HG03060 (cell line): ENCODE data around the gene LZTS3.
A peak's percentile ranks its signal among the peaks of the same experiment; 100 is the strongest.
"Not testable (repeated sequence)": the region's sequence is repeated elsewhere in the genome, so short reads cannot be mapped to it uniquely, and the experiment has no call there.

Experiments
- ATAC-seq: cut with Tn5 transposase; IDR thresholded peaks from one replicate; pipeline ENCODE4 v1.9.1; 2021; ENCODE audit warnings: low read depth, moderate number of reproducible peaks; ENCODE audit not compliant: unreplicated experiment

Gene LZTS3

GRCh38 chr20:3172933-3173609 lies at the start of gene LZTS3:
LZTS3 (minus strand) TSS chr20:3173549; CDS start chr20:3167163, 6,386 bp downstream.
- no peak for ATAC-seq

GRCh38 chr20:3221398-3222226 lies 48.3 kb upstream of the LZTS3 start:
- ATAC-seq, result no peak

- ATAC-seq, result no peak
Measured at GRCh38 chr20:3218307-3218988, 45.1 kb upstream of the LZTS3 start.

- not testable (repeated sequence) for ATAC-seq
Measured at GRCh38 chr20:3215359-3215917, 42.1 kb upstream of the LZTS3 start.

GRCh38 chr20:3213226-3213625 lies 39.9 kb upstream of the LZTS3 start:
- ATAC-seq, result no peak

- no peak for ATAC-seq
Measured at GRCh38 chr20:3210346-3210745, 37.0 kb upstream of the LZTS3 start.

- ATAC-seq, result no peak
Measured at GRCh38 chr20:3209946-3210317, 36.6 kb upstream of the LZTS3 start.

GRCh38 chr20:3209257-3209945 lies 36.1 kb upstream of the LZTS3 start, which contains the start of gene ITPA:
ITPA (plus strand) TSS chr20:3209498; CDS start chr20:3209552, 54 bp downstream.
- ATAC-seq, result no peak

GRCh38 chr20:3208786-3209256 lies 35.5 kb upstream of the LZTS3 start:
- no peak for ATAC-seq

GRCh38 chr20:3204124-3204794 lies 30.9 kb upstream of the LZTS3 start, which contains the start of gene DDRGK1:
DDRGK1 (minus strand) TSS chr20:3204682; CDS start chr20:3204627, 55 bp downstream.
- ATAC-seq, result peak; percentile 58

GRCh38 chr20:3203315-3204123 lies 30.2 kb upstream of the LZTS3 start:
- no peak for ATAC-seq

GRCh38 chr20:3202965-3203314 lies 29.6 kb upstream of the LZTS3 start:
- no peak for ATAC-seq

GRCh38 chr20:3199976-3200755 lies 26.8 kb upstream of the LZTS3 start:
- no peak for ATAC-seq

GRCh38 chr20:3199206-3199605 lies 25.9 kb upstream of the LZTS3 start:
- ATAC-seq, result no peak

GRCh38 chr20:3195590-3196237 lies 22.4 kb upstream of the LZTS3 start:
- no peak for ATAC-seq

- no peak for ATAC-seq
Measured at GRCh38 chr20:3194617-3195280, 21.4 kb upstream of the LZTS3 start.
